GM19025 (cell line): Measurements from ENCODE around the gene TCF7L2.

ENCODE experiments used
- ATAC-seq: cut with Tn5 transposase; IDR thresholded peaks from one replicate; pipeline ENCODE4 v1.9.1; 2021; ENCODE audit warnings: mild to moderate bottlenecking, low read depth, moderate library complexity; ENCODE audit not compliant: unreplicated experiment

TCF7L2 gene

DNA sequence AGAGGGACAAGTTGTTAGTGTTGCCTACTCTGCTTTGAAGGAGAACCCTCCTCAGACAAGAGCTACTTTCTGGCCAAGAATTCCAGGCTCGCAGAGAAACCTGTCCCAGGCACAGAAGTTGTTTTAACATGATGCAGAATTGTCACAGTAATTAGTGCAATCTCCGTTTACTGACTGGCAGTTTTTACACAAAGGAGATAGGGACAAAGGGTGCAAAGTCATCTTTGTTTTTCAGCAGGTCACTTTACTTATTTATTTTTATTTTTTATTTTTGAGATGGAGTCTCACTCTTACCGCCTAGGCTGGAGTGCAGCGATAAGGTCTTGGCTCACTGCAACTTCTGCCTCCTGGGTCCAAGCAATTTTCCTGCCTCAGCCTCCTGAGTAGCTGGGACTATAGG is 12.3 kb downstream of the TCF7L2 start:
- no peak for ATAC-seq

DNA sequence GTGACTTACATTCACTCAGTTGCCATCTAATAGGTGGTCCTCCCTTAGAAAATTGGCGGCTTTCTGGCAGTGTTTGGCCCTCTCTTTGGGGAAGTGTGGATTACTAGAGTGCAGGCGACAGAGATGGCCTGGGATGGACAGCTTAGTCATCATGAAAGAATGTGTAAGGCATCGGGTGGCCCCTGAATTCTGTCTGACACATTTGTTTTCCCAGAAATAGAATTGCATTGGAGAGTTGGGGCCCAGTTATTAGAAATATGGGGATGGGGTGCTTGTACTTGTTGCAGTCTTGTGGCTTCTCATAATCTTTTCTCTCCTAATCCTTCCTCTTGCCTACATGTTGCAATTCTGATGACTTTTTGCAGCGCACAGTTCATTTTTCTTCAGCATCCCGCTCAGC is 13.8 kb downstream of the TCF7L2 start:
- ATAC-seq = no peak

DNA sequence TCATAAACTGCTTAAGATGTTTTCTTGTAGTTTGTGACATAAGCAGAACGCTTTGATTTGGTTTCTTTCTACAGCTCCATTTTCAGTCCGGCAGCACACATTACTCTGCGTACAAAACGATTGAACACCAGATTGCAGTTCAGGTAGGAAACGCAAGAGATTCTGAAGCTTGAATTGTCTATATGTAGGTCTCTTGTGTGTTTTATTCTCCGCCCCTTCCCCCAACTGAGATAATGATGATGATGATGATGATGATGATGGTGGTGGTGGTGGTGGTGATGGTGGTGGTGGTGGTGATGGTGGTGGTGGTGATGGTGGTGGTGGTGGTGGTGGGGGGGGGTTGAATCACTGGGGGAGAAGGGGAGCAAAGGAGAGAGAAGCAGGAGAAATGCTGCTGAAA is 14.4 kb downstream of the TCF7L2 start:
- no peak for ATAC-seq

DNA sequence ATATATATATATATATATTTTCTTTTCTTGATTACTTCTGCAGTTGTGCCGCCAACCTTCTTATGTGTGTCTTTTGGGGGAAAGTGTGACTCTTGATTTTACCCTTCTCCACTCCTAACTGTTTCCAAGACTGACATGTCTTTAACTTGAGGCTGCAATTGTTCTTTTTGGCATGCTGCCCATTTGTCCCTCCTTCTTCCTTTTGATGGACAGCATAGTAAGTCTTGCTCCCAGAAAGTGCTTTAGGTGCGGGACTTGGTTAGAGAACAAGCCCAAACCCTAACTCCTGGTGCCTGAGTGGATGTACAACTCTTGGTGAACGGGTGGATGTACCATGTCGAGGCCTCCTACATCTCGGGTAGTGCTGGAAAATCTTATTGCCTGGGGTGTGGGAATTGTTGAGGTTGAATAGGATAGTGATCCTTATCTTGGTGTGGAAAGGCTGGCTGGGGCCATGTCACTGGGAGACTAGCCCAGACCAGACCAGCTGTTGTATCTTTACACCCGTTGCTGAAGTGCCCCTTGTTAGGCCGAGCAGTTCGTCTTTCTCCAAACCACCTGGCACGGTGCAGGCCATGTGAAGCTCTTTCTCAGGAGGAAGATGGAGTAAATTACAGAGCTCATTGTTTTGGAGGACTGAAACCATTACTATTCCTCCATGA is 16.3 kb downstream of the TCF7L2 start:
- ATAC-seq = no peak

DNA sequence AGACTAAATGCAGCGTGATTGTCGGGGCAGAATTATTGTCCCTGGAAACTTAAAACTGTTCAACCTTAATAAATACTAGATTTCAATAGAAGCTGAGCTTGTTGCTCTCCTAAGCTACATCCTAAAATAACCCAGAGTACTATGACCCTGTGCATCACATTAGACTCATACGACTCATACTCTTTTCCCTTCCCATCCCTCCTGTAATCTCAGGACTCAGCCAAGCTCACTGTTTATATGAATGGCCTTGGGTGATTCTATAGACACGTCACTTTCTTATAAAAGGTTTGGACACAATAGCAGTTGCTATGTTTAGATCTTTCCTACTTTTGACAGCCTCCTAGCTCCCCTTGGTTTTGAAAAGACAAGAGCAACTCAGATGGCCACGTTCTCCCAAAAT is 17.2 kb downstream of the TCF7L2 start:
- ATAC-seq = no peak

DNA sequence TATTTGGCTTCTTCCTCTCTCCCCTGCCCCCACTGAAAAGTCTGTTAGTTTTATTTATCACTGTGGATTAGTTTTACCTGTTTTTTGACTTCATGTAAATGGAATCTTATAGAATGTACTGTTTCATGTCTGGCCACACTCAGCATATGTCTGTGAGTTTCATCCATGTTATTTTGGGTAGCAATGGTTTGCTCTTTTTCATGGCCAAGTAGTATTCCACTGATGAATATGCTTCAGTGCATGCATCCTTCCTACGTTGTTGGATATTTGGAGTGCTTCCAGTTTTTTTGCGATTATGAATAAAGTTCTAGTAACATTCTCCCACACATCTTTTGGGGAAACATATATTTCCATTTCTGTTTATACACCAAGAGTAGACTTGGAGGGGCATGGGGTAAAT is 19.1 kb downstream of the TCF7L2 start:
- no peak for ATAC-seq

DNA sequence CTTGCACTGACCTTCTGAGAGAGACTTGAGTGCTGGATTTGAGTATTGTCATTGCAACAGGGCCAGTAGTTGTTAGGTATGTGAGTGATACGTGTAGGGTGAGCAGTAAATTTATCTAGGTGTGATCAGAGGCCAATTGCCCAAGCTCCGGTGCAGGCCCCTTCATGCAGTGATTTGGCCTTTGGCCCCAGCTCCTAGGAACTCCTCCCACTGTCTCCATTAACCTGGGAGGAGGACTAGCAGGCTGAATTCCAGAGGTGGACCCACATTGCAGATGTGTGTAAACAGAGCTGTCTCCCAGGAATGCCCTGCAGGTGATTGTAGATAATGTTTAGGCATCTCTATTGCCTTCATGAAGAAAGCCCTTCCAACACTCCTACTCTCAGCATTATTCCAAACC is 19.5 kb downstream of the TCF7L2 start:
- no peak for ATAC-seq

DNA sequence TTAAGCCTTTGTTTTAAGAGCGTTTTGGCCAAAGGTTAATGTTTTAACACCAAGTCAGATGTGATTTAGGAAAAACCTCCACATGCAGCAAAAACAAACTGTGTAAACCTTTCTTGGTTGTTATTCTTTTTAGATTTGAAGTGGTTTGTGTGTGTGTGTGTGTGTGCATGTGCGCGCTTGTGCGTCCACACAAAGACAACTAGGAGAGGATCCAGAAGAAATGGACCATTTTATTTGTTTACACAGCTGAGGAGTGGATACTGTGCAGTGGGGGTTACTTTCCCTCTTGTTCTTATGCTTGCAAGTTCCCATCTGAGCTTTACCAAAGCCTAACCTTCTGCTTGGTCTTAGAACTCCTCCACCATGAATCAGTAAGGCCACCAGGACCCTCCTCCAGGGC is 20.0 kb downstream of the TCF7L2 start:
- ATAC-seq = no peak

DNA sequence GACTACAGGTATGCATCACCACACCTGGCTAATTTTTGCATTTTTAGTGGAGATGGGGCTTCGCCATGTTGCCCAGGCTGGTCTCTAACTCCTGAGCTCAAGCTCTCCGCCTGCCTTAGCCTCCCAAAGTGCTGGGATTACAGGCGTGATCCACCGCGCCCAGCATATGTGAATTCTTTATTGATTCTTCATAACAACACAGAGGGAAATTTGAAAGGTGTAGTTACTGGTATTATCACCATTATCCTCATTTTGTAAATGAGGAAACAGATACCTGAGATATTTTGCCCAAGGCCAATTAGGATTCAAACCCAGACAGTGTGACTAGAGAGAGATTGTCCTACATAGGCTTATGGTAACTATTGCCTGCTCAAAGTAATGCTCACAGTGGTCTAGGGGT is 22.6 kb downstream of the TCF7L2 start:
- ATAC-seq = no peak

DNA sequence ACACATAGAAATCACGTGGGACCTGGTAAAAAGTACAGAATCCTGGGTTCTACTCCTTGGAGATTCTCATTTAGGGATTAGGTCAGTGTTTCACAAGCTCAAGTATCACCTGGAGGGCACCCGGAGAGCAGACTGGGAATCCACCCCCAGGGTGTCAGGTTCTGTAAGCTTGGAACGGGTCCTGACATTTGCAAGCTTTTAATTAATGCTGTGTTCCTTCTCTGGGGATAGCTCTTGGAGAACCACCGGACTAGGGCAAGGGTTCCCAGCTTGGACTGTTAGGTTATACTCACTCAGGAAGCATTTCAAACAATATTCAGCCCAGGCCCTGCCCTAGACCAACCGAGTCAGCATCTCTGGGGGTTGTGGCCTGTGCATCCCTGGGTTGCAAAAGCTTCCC is 23.0 kb downstream of the TCF7L2 start:
- no peak for ATAC-seq

DNA sequence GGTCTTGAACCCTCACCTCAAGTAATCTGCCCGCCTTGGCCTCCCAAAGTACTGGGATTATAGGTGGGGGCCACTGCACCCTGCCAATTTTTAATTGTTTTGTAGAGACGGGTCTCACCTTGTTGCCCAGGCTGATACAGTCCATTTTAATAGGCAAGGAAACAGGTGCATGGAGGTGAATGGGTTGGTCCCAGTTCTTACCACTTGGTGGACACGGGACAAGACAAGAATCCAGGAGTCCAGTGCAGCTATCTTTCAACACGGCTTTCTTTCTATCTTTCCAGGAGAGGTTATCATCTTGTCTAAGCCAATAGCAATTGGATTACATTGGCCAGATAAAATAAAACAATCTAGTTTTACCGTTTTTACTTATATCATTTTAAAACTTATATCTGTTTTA is 23.8 kb downstream of the TCF7L2 start:
- no peak for ATAC-seq

DNA sequence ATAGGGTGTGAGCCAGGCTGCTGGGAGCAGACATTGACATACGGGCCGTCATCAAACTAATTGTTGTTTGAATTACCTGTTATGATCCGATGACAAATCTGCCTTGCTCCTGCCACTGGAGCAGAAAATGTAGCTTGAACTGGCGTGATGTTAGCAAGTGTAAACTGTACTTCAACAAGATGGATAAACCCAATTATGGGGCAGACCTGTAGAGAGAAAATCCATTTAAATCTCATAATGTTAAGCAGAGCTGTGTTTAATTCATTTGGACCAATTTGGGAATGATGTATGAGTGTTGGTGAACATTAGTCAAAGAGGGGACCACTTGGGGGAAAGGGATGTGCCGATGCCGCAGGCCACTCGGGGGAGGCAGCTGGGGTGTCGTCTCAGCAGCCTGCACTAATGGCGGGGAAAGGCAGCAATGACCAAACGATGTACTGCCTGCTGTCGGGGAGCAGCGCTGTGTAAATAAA is 27.4 kb downstream of the TCF7L2 start:
- ATAC-seq = no peak

DNA sequence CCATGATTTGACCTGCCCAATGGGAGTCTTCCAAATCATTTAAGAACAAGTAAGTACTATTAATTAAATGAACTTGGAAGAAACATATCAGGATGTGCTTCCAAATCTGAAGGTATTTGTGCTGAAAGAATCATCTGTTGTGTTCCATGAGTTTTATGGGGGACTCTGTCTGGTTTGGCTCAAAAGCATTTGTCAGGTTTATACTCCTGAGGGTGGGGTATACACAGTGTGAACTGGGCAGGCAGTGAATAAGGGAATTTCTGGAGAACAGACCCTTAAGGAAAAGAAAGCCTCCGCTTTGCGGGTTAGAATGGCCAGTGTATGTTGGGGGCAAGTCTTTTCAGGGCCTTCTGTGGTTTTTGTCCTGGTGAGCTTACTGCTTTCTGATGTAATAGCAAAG is 29.9 kb downstream of the TCF7L2 start:
- ATAC-seq = no peak

DNA sequence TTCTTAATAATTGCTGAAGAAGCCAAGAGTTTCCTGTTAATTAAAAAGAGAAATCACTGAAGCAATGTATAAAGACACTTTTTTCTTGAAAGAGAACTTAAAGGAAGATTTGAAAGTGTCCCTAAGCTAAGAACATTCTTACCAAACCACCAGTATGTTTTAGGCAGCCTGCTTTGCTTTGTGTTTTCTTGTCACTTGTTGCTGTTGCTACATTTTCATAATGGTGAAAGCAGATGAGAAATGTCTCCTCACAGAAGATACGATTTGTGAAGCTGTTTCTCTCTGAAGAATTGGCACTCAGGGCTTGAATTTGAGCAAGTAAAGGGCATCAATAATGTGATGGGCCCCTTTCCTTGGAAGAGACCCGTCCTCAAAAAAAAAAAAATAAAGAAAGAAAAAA is 30.9 kb downstream of the TCF7L2 start:
- no peak for ATAC-seq

DNA sequence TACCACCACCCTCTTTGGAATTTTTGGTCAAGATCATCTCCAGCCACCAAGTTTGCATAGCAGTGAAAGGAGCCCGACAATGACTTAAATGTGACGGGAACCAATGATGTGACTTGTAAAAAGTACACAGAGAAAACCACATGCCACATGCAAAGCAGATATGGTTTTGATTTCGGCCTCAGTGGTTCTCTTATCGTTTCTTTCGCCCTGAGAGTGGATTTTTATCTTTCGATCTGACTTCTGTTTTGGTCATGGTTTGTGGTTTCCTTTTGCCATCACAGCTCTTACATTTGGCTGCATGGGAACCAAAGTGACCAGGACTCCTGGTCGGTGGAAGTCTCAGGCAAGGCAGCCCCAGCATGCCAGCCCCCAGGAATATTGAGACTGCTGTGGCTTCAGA is 31.5 kb downstream of the TCF7L2 start:
- peak; percentile 93 for ATAC-seq

DNA sequence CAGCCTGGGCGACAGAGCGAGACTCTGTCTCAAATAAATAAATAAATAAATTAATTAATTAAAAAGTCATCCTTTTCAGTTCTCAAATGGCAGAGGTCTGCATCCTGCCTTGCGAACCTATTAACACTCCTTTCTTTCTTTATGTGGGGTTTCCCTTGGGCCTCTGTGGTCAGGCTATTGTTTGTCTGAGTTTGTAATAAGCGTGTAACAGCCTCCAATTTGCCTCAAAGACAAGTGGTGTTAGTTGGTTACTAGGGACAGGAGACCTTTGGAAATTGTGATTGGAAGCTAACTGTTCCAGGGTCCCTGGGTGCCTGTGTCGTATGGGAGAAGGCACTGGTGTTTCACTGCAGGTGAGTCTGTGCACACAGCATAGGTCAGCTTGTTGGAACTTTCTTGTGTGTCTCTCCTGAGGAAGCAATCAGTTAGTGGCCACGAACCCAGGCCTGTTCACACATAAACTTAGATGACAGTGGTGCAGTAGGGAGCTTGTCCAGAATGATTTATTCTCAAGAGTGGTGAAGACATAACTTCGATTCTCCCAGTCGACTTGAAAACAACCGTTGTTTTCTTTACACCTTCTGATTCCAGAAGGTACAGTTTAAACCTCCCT is 33.5 kb downstream of the TCF7L2 start:
- no peak for ATAC-seq

DNA sequence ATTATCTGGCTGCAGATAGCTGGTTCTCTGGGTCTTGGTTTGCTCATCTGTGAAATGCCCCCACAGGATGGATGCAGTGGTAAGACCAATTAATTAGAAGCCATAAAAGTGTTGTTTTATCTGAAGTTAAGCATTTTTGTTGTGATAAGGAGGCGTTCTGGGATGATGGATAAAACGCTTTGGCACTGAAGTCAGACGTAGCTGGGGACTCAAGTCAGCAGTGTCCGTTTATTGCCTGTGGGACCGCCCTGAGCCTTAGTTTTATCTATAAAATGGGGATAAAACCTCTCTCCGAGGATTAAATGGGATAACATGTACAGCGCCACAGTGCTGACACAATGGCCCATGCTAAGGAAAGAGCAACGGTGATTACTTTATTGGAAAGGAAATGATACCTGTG is 34.7 kb downstream of the TCF7L2 start:
- no peak for ATAC-seq

DNA sequence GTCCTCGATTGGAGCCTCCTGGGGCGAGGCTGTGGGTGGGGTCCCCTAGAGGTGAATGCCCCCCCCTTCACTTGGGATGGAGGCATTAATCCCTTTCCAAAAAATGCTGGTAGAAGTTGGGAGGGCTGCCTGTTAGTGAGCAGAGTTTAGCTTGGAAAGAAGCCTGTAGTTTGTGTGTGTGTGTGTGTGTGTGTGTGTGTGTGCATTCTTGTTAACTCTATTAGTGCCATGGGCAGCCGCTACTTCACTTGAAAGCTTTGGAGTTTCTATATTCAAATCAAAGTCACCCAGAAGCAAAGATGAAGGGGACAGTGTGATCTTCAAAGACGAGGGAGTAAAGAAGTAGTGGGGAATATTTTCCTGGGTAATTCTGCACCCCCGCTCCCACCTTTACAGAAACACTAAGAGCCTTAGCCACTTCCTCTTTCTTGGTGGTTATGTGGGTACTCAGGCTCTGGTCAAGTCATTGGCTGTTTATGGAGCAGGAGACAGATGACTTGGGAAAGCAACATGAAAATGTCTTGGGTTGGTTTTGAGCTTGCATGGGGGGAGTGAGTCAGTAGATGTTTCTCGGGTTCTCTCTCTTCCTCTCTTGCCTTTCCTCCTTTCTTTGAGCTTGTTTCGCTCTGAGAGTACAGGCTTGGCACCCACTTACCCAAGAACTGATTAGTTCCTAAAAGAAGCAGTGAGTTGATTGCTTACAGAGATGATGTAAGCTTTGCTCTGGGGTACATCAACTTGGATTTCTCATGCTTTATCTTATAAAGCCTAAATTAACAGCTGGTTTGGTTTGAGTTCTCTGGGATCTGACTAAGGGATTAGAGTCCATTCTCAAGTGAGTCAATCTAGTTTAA is 35.9 kb downstream of the TCF7L2 start:
- no peak for ATAC-seq

DNA sequence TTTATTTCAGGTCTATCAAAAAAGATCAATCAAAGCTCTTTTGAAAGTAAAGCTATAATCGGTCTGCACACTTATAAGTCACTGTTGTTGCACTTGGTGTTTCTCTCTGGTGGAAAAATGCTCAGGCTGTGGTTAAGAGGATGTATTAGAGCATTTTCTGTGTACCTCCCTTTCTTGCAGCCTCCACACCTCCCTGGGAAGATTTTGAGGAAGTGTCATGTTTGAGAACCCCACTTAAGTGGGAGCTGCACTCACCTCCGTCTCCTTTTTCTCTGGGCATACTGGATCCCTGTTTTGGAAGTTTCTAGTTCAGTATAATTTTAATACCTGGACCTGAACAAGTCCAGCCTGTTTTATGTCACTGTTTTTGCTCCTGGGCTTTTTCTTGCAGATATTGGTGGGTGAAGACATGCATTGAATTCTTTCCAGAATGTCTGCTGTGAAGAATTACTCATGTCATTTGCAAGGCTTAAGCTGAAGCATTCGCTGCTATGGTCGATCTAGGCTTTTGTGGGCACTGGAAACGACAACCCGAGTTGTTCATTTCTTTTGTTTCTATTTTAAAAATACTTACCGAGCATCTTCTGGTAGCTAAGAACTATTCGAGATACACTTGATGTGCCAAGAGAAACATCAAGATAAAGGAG is 36.6 kb downstream of the TCF7L2 start:
- no peak for ATAC-seq

DNA sequence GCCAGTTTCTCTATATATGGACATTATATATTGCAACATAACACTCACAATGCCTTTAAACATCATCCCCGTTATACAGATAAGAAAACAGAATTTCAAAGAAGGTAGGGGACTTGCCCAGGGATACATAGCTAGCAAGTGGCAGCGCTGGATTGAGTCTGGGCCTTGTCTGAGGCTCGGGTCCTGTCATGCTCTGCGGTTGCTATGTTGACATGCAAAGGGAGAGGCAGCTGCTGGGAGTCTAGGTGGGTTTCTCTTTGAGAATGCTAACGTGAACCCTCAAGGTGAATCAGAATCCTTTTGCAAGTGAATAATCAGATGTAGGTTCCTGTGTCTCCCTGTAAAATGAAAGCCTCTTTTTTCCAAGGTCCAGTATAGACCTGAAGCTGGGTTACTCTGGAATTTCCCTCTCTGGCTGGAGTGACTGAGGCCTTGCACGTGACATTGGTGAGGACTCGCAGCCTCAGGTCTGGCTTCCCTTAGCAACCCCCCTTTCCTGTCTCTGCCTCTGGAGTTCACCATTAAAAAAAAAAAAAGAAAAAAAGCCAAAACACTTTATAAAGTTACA is 38.9 kb downstream of the TCF7L2 start:
- ATAC-seq = no peak

DNA sequence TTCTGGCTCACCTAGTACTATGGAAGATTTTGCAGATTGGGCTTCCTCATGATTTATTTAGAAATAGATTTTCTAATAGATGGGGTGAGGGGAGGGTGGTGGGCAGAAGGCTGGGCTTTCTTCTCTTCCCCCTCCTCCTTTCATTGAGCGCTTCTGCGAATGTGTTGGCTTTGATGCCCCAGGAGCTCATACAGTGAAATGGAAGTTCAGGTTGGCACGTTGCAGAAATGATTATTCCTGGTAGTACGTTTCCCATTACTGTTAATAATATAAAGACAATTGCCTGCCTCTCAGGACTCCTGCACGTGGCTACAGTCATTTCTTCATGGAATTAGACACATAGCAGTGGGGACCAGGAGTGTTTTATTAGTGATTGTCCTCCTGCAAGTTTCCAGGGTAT is 39.8 kb downstream of the TCF7L2 start:
- no peak for ATAC-seq
